HepG2 (cell line): ENCODE measurements around the gene TOM1L2. TPM values are rescaled to one million over a fixed set of nuclear protein-coding genes. Genes with fewer than 3 reads are reported as not detected.

ENCODE experiments used
- ATF4 ChIP-seq, 2 experiments: fragments of 450-650 bp in 1 of 2; sonication (generic) in 1 of 2; formaldehyde crosslinking; IDR thresholded peaks; 2 replicates each; pipeline versions ENCODE4 v1.5.0 to v1.8.0; 2020 to 2022; ENCODE audit warnings: mild to moderate bottlenecking in 1 of 2, missing genetic modification reagents in 1 of 2
- GLI4 ChIP-seq: sonication (generic); formaldehyde crosslinking; IDR thresholded peaks from 2 replicates; pipeline ENCODE4 v1.5.1; 2020; ENCODE audit warnings: missing genetic modification reagents, mild to moderate bottlenecking, moderate library complexity, borderline replicate concordance
- NFKBIZ ChIP-seq: IDR thresholded peaks from 2 replicates; pipeline ENCODE4 v1.6.1; 2018; ENCODE audit warnings: missing genetic modification reagents, missing compliant biosample characterization
- REPIN1 ChIP-seq: sonication (generic); formaldehyde crosslinking; IDR thresholded peaks from 2 replicates; pipeline ENCODE4 v1.8.0; 2022; ENCODE audit warnings: missing genetic modification reagents, low read depth, mild to moderate bottlenecking, borderline replicate concordance
- RFX5 ChIP-seq: IDR thresholded peaks from 2 replicates; pipeline ENCODE4 v1.6.1; 2011; ENCODE audit warnings: low read depth, low read length, improper control_type of control experiment
- STAG1 ChIP-seq: sonication (generic); formaldehyde crosslinking; IDR thresholded peaks from 2 replicates; pipeline ENCODE4 v1.4.0; 2020; ENCODE audit warnings: missing genetic modification reagents
- TFAP4 ChIP-seq: sonication (generic); IDR thresholded peaks from 2 replicates; pipeline ENCODE4 v1.6.1; 2016; ENCODE audit warnings: low read depth, borderline replicate concordance
- ZNF142 ChIP-seq: sonication (generic); formaldehyde crosslinking; IDR thresholded peaks from 2 replicates; pipeline ENCODE4 v1.4.0; 2020; ENCODE audit warnings: missing genetic modification reagents
- ZNF18 ChIP-seq: sonication (generic); formaldehyde crosslinking; IDR thresholded peaks from 2 replicates; pipeline ENCODE4 v1.8.0; 2022; ENCODE audit warnings: mild to moderate bottlenecking, missing genetic modification reagents; ENCODE audit not compliant: insufficient replicate concordance
- ZNF256 ChIP-seq: sonication (generic); formaldehyde crosslinking; conservative IDR thresholded peaks from 2 replicates; pipeline ENCODE4 v1.4.0; 2020; ENCODE audit warnings: missing genetic modification reagents
- ZNF605 ChIP-seq: sonication (generic); formaldehyde crosslinking; IDR thresholded peaks from 2 replicates; pipeline ENCODE4 v1.8.0; 2022; ENCODE audit warnings: mild to moderate bottlenecking, missing genetic modification reagents
- ZNF687 ChIP-seq: sonication (generic); formaldehyde crosslinking; IDR thresholded peaks from 2 replicates; pipeline ENCODE4 v1.5.1; 2020; ENCODE audit warnings: mild to moderate bottlenecking, missing genetic modification reagents, moderate library complexity
- ZNF792 ChIP-seq: IDR thresholded peaks from 2 replicates; pipeline ENCODE4 v1.6.1; 2016
- polyA plus RNA-seq, 8 experiments: library from polyadenylated mRNA; depleted of rRNA in 3 of 8; stranded (reverse) in 7 of 8; unstranded in 1 of 8; fragments of >200 nt; fragmentation: Illumina TruSeq in 4 of 8; extraction: Trizol in 4 of 8; gene quantifications; 2 replicates each; pipeline versions ENCODE4 v1.2.1 to v1.2.3, GENCODE V29; 2011 to 2016; ENCODE audit warnings: low read depth in 4 of 8, missing spikeins in 1 of 8, mixed read lengths in 1 of 8; ENCODE audit not compliant: insufficient read depth in 1 of 8
- total RNA-seq, 5 experiments: library from RNA; depleted of rRNA; stranded (reverse); fragments of >200 nt; fragmentation: Illumina TruSeq; extraction: Trizol; gene quantifications; 2 replicates each; pipeline ENCODE4 v1.2.3, GENCODE V29; 2016; ENCODE audit warnings: low read depth in 1 of 5

Gene TOM1L2
- total and polyA plus RNA-seq, 2 of the 13 experiments (the other 11 are each of a cell fraction or from before 2014, with no cell fraction given) = 4.7 to 7.4 TPM

- TF ChIP-seq ZNF605 (CRISPR knock-in tag) (peak; percentile 20; the same call in 1 of the 2 replicates), ZNF687 (CRISPR knock-in tag) (no peak), TFAP4 (peak; percentile 55; the same call in 1 of the 2 replicates), STAG1 (CRISPR knock-in tag) (no peak), ZNF256 (no peak), ZNF142 (no peak), ZNF18 (CRISPR knock-in tag) (no peak), REPIN1 (no peak), RFX5 (no peak), ATF4 (CRISPR knock-in tag; IDR thresholded peaks at IDR 0.05) (peak in 1 of 2 experiments; percentile 98; a peak in 2 of 4 replicates), NFKBIZ (CRISPR knock-in tag) (no peak), ZNF792 (CRISPR knock-in tag) (no peak; the same call in 1 of the 2 replicates), GLI4 (no peak)
Measured at GRCh38 chr17:17837380-17837821, 134.8 kb downstream of the TOM1L2 start (continued).
